Measurements from ENCODE around the gene PMM1.
"Not testable (repeated sequence)": the region's sequence is repeated elsewhere in the genome, so short reads cannot be mapped to it uniquely, and the experiment has no call there.

Gene PMM1

DNA sequence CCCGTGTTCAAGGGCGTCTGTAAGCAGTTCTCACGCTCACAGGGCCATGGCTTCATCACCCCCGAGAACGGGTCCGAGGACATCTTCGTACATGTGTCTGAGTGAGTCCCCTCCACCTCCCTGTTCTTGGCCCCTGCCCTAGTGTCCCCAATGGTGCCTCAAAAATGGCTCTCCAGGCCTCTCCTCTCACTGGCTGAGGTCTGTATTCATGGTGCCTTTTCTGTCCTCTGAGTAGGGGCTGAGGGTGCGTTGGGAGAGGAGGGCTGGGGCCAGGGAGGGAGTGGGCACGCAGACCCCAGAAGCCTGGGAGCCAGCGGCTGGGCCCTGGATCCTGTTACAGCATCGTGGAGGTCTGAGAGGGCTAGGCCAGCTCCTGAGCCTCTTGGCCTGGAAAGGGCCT, 16.0 kb downstream of the PMM1 start:
- Histone ChIP-seq H3K4me3 (ENCODE audit: low read length) (no peak overlapping the region), H3K27me3 (ENCODE audit: control insufficient read depth, low read length) (no peaks in the 10 kb centered on the region; the same call in 1 of the 2 replicates), H3K9me2 (replicated peaks; ENCODE audit: control insufficient read depth, low read length) (no peaks in the 10 kb centered on the region), H4K20me1 (ENCODE audit: control insufficient read depth, insufficient read depth, low read depth, low read length) (no peaks in the 10 kb centered on the region), H3K36me3 (ENCODE audit: control insufficient read depth, low read length) (no peaks in the 10 kb centered on the region), H3F3A (ENCODE audit: control insufficient read depth, insufficient read depth) (no peaks in the 10 kb centered on the region), H3K27ac (ENCODE audit: low read depth, low read length) (no peak overlapping the region), H3K9me3 (ENCODE audit: control insufficient read depth, insufficient read depth, low read length) (no peaks in the 10 kb centered on the region), H3K79me2 (ENCODE audit: control insufficient read depth, low read length) (no peaks in the 10 kb centered on the region), H3K4me2 (ENCODE audit: low read length) (no peak overlapping the region), H3K4me1 (ENCODE audit: control insufficient read depth, low read length) (no peaks in the 10 kb centered on the region)
- no peak for TF ChIP-seq EZH2phosphoT487 (IDR thresholded peaks at IDR 0.05; ENCODE audit: borderline replicate concordance, low read length)
- TF ChIP-seq, protein P1, sequence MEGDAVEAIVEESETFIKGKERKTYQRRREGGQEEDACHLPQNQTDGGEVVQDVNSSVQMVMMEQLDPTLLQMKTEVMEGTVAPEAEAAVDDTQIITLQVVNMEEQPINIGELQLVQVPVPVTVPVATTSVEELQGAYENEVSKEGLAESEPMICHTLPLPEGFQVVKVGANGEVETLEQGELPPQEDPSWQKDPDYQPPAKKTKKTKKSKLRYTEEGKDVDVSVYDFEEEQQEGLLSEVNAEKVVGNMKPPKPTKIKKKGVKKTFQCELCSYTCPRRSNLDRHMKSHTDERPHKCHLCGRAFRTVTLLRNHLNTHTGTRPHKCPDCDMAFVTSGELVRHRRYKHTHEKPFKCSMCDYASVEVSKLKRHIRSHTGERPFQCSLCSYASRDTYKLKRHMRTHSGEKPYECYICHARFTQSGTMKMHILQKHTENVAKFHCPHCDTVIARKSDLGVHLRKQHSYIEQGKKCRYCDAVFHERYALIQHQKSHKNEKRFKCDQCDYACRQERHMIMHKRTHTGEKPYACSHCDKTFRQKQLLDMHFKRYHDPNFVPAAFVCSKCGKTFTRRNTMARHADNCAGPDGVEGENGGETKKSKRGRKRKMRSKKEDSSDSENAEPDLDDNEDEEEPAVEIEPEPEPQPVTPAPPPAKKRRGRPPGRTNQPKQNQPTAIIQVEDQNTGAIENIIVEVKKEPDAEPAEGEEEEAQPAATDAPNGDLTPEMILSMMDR (IDR thresholded peaks at IDR 0.05; ENCODE audit: low read depth, low read length, poor library complexity, severe bottlenecking) = no peak

DNA sequence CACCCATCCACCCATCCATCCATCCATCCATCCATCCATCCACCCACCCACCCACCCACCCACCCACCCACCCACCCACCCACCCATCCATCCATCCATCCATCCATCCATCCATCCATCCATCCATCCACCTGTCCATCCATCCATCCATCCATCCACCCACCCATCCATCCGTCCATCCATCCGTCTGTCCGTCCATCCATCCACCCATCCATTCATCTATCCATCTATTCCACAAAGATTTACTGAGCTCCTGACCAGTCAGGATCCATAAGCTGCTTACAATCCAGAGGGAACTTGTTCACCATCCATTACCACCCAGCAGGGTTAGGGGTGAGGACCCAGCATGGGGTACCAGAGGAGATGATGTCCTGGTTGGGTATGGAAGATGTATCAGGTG, 17.3 kb downstream of the PMM1 start:
- H3K79me2 ChIP-seq (ENCODE audit: control insufficient read depth, low read length); H3F3A ChIP-seq (ENCODE audit: control insufficient read depth, insufficient read depth); H3K4me2 ChIP-seq (ENCODE audit: low read length); H3K4me1 ChIP-seq (ENCODE audit: control insufficient read depth, low read length); H3K27ac ChIP-seq (ENCODE audit: low read depth, low read length); H3K36me3 ChIP-seq (ENCODE audit: control insufficient read depth, low read length); H4K20me1 ChIP-seq (ENCODE audit: control insufficient read depth, insufficient read depth, low read depth, low read length); H3K9me3 ChIP-seq (ENCODE audit: control insufficient read depth, insufficient read depth, low read length); H3K4me3 ChIP-seq (ENCODE audit: low read length); H3K9me2 ChIP-seq (replicated peaks; ENCODE audit: control insufficient read depth, low read length); H3K27me3 ChIP-seq (ENCODE audit: control insufficient read depth, low read length): not testable (repeated sequence)

DNA sequence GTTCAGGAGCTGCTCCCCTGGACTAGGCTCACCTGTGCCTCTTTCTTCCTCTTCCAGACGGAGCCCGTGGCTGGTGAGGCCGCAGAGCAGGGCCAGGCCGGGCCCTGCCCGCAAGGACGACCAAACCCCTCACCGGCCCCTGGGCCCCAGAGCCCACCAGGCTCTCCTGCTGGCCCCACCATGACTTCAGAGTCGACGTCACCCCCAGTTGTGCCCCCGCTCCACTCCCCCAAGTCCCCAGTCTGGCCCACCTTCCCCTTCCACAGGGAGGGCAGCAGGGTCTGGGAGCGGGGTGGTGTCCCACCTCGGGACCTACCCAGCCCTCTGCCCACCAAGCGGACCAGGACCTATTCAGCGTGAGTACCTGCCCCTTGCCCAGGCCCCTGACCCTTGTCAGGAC, 17.9 kb downstream of the PMM1 start:
- Histone ChIP-seq H3K27ac (ENCODE audit: low read depth, low read length) (no peak overlapping the region), H3K9me2 (replicated peaks; ENCODE audit: control insufficient read depth, low read length) (no peaks in the 10 kb centered on the region), H3K27me3 (ENCODE audit: control insufficient read depth, low read length) (no peaks in the 10 kb centered on the region; the same call in 1 of the 2 replicates), H3K4me3 (ENCODE audit: low read length) (no peak overlapping the region), H4K20me1 (ENCODE audit: control insufficient read depth, insufficient read depth, low read depth, low read length) (no peaks in the 10 kb centered on the region), H3F3A (ENCODE audit: control insufficient read depth, insufficient read depth) (no peaks in the 10 kb centered on the region), H3K36me3 (ENCODE audit: control insufficient read depth, low read length) (no peaks in the 10 kb centered on the region), H3K4me2 (ENCODE audit: low read length) (no peak overlapping the region), H3K79me2 (ENCODE audit: control insufficient read depth, low read length) (no peaks in the 10 kb centered on the region), H3K4me1 (ENCODE audit: control insufficient read depth, low read length) (no peaks in the 10 kb centered on the region), H3K9me3 (ENCODE audit: control insufficient read depth, insufficient read depth, low read length) (no peaks in the 10 kb centered on the region)
- no peak for TF ChIP-seq EZH2phosphoT487 (IDR thresholded peaks at IDR 0.05; ENCODE audit: borderline replicate concordance, low read length)
- TF ChIP-seq, protein P1 (IDR thresholded peaks at IDR 0.05; ENCODE audit: low read depth, low read length, poor library complexity, severe bottlenecking) = no peak

DNA sequence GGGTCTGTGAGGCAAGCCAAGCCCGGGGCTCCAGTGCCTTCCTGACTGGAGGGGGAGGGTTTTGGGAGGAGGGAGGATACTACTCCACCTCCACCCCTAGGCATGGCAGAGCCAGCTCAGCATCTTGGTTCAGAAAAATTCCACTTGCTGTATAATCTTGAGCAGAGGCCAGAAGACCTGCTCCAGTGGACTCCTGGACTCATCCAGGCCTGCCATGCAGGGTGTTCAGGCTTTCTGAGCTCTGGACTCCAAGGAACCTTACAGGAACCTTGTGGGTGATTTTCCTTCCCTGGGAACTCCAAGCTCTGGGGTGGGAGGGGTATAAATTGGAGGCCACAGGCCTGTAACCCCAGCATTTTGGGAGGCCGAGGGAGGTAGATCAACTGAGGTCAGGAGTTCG, 19.4 kb downstream of the PMM1 start:
- Histone ChIP-seq H3K79me2 (ENCODE audit: control insufficient read depth, low read length) (no peaks in the 10 kb centered on the region), H3K36me3 (ENCODE audit: control insufficient read depth, low read length) (no peaks in the 10 kb centered on the region), H4K20me1 (ENCODE audit: control insufficient read depth, insufficient read depth, low read depth, low read length) (no peaks in the 10 kb centered on the region), H3K4me1 (ENCODE audit: control insufficient read depth, low read length) (no peaks in the 10 kb centered on the region), H3K9me3 (ENCODE audit: control insufficient read depth, insufficient read depth, low read length) (no peaks in the 10 kb centered on the region), H3K9me2 (replicated peaks; ENCODE audit: control insufficient read depth, low read length) (no peaks in the 10 kb centered on the region), H3K4me2 (ENCODE audit: low read length) (no peak overlapping the region), H3F3A (ENCODE audit: control insufficient read depth, insufficient read depth) (no peaks in the 10 kb centered on the region), H3K4me3 (ENCODE audit: low read length) (no peak overlapping the region), H3K27ac (ENCODE audit: low read depth, low read length) (no peak overlapping the region), H3K27me3 (ENCODE audit: control insufficient read depth, low read length) (no peaks in the 10 kb centered on the region; the same call in 1 of the 2 replicates)
- TF ChIP-seq, protein P1 (IDR thresholded peaks at IDR 0.05; ENCODE audit: low read depth, low read length, poor library complexity, severe bottlenecking) = no peak
- TF ChIP-seq EZH2phosphoT487 (IDR thresholded peaks at IDR 0.05; ENCODE audit: borderline replicate concordance, low read length) = no peak
